ENCODE measurements around the gene KCNIP2.

GRCh38 chr10:101817337-101818118 is 26.1 kb downstream of the KCNIP2 start:
- TF ChIP-seq CTCF (IDR thresholded peaks at IDR 0.05 in 4 of 5, conservative IDR thresholded peaks at IDR 0.05 in 1 of 5), result no peak
- TF ChIP-seq POLR2A (IDR thresholded peaks at IDR 0.05), result peak; percentile 22 to 30

Measured in gastrocnemius medialis (tissue), 4 donors.